ENCODE results near the gene KCTD15. TPM values are rescaled to one million over a fixed set of nuclear protein-coding genes. Genes with fewer than 3 reads are reported as not detected.

Gene KCTD15
- total RNA-seq, 1 experiment from 2014 or later: 59.9 TPM

GRCh38 chr19:33781996-33782395 is 14.7 kb upstream of the KCTD15 start:
- no peaks in the 10 kb centered on the region for H4K20me1 ChIP-seq (ENCODE audit: control insufficient read depth, insufficient read depth, insufficient read length)
- no peak overlapping the region for H2BK12ac ChIP-seq (ENCODE audit: insufficient read length, low read depth, low read length)
- H3K27me3 ChIP-seq (ENCODE audit: insufficient read depth, low read length): no peaks in the 10 kb centered on the region; the same call in 1 of the 2 replicates
- H4K5ac ChIP-seq (ENCODE audit: insufficient read length, low read depth, low read length): no peak overlapping the region
- H3K79me2 ChIP-seq (ENCODE audit: insufficient read depth, low read length): no peaks in the 10 kb centered on the region
- H3K4me1 ChIP-seq (ENCODE audit: insufficient read depth, low read length): peaks cover 2% of the 10 kb centered on the region; the same call in 1 of the 2 replicates
- no peak overlapping the region for H2BK120ac ChIP-seq (ENCODE audit: low read depth, low read length, poor library complexity, severe bottlenecking)
- H3K9ac ChIP-seq (ENCODE audit: extremely low read depth, insufficient read length, low read length): no peak overlapping the region
- H3K27ac ChIP-seq (ENCODE audit: insufficient read length, low read depth, low read length): no peak overlapping the region
- Mint-ChIP-seq H3K9me3 (no peaks in the 10 kb centered on the region; a peak in 3 of 5 replicates), H3K4me1 (peaks cover 12 to 13% of the 10 kb centered on the region in 2 experiments), H3K27ac (no peak overlapping the region), H3K27me3 (ENCODE audit: low read depth) (peaks cover 45% of the 10 kb centered on the region), H3K4me3 (no peak overlapping the region), H3K36me3 (ENCODE audit: insufficient read depth in 1 of 3, low read depth in 3 of 3) (no peaks in the 10 kb centered on the region; a peak in 1 of 7 replicates)
- no peak overlapping the region for H2AFZ ChIP-seq (ENCODE audit: low read length)
- H4K91ac ChIP-seq (ENCODE audit: insufficient read length, low read depth, low read length): no peak overlapping the region
- no peak overlapping the region for H3K56ac ChIP-seq (ENCODE audit: insufficient read length, low read depth, low read length)
- no peak overlapping the region for H3K4me2 ChIP-seq (ENCODE audit: insufficient read depth, insufficient read length, low read length)
- H4K8ac ChIP-seq (replicated peaks; ENCODE audit: insufficient read length, low read depth, low read length): no peak overlapping the region
- WGBS (ENCODE audit: extremely low coverage, insufficient read length, low lambda C conversion rate): no CpG with 5 or more reads among the region's 5 CpGs
- H2BK20ac ChIP-seq (ENCODE audit: low read depth, low read length, poor library complexity, severe bottlenecking): no peak overlapping the region
- no peak for TF ChIP-seq CTCF (conservative IDR thresholded peaks at IDR 0.05)
- H3K4ac ChIP-seq (ENCODE audit: low read depth, low read length): no peak overlapping the region
- no peak overlapping the region for H3K23ac ChIP-seq (ENCODE audit: insufficient read length, low read depth, low read length)
- H3T11ph ChIP-seq (ENCODE audit: low read length): no peak overlapping the region
- H3K23me2 ChIP-seq (ENCODE audit: insufficient read length, low read depth, low read length, poor library complexity, severe bottlenecking): no peaks in the 10 kb centered on the region
- H3K14ac ChIP-seq (ENCODE audit: insufficient read depth, low read length): no peak overlapping the region
- no peak overlapping the region for H2BK5ac ChIP-seq (ENCODE audit: insufficient read length, low read length)
- H2BK15ac ChIP-seq (ENCODE audit: low read depth, low read length): no peak overlapping the region
- H2AK5ac ChIP-seq (ENCODE audit: insufficient read length, low read length): no peak overlapping the region
- H3K79me1 ChIP-seq (ENCODE audit: insufficient read depth, low read depth, low read length, poor library complexity, severe bottlenecking): no peaks in the 10 kb centered on the region
- H3K9me3 ChIP-seq (ENCODE audit: control insufficient read depth, low read depth, low read length): no peaks in the 10 kb centered on the region
- no peak for DNase-seq
- H3K18ac ChIP-seq (ENCODE audit: insufficient read length, low read depth, low read length): no peak overlapping the region

Measured in H9 (cell line).